Measurements from ENCODE around the gene UBD.

Gene UBD

GRCh38 chr6:29524044-29524443 lies 35.5 kb downstream of the UBD start:
- no peak for DNase-seq

- DNase-seq = no peak
These were observed 37.3 kb downstream of the UBD start for GRCh38 chr6:29522227-29522626.

GRCh38 chr6:29521006-29521680 lies 38.4 kb downstream of the UBD start:
- DNase-seq = no peak

GRCh38 chr6:29520232-29520631 lies 39.3 kb downstream of the UBD start:
- DNase-seq = no peak

- no peak for DNase-seq
These were observed 40.1 kb downstream of the UBD start for GRCh38 chr6:29519291-29520010.

GRCh38 chr6:29517728-29518440 lies 41.6 kb downstream of the UBD start:
- no peak for DNase-seq

- DNase-seq = no peak
These were observed 42.3 kb downstream of the UBD start for GRCh38 chr6:29517245-29517644.

- DNase-seq = no peak
These were observed 43.4 kb downstream of the UBD start for GRCh38 chr6:29516108-29516507.

GRCh38 chr6:29510746-29511300 lies 48.7 kb downstream of the UBD start:
- DNase-seq = no peak

- no peak for DNase-seq
These were observed 49.3 kb downstream of the UBD start for GRCh38 chr6:29510202-29510601.

- no peak for DNase-seq
These were observed 49.8 kb downstream of the UBD start for GRCh38 chr6:29509711-29510110.

GRCh38 chr6:29509239-29509638 lies 50.3 kb downstream of the UBD start:
- DNase-seq = no peak

GRCh38 chr6:29507319-29507718 lies 52.2 kb downstream of the UBD start:
- DNase-seq = no peak

GRCh38 chr6:29506446-29507067 lies 53.0 kb downstream of the UBD start:
- no peak for DNase-seq

GRCh38 chr6:29505808-29506207 lies 53.7 kb downstream of the UBD start:
- DNase-seq = no peak
